ENCODE measurements around the gene OR2W1.

The OR2W1 gene

GRCh38 chr6:29045075-29045474 is at the start of gene OR2W1:
OR2W1 (minus strand) TSS chr6:29045175; CDS start chr6:29045175, 0 bp downstream.
- DNase-seq = no peak

GRCh38 chr6:29092957-29093356 is 48.0 kb upstream of the OR2W1 start:
- no peak for DNase-seq

- no peak for DNase-seq
Observed at GRCh38 chr6:29087213-29087612, 42.2 kb upstream of the OR2W1 start, which contains the start of gene OR2B3. OR2B3 (minus strand) TSS chr6:29087313; CDS start chr6:29087248, 65 bp downstream.

GRCh38 chr6:29082457-29082856 is 37.5 kb upstream of the OR2W1 start:
- no peak for DNase-seq

- no peak for DNase-seq
Observed at GRCh38 chr6:29081312-29081711, 36.3 kb upstream of the OR2W1 start.

- no peak for DNase-seq
Observed at GRCh38 chr6:29079203-29079602, 34.2 kb upstream of the OR2W1 start.

GRCh38 chr6:29071831-29072723 is 27.1 kb upstream of the OR2W1 start:
- DNase-seq = no peak

- DNase-seq = no peak
Observed at GRCh38 chr6:29051680-29052079, 6.7 kb upstream of the OR2W1 start.

GRCh38 chr6:29035951-29036350 is 9.0 kb downstream of the OR2W1 start:
- DNase-seq = no peak

- DNase-seq = no peak
Observed at GRCh38 chr6:29028821-29029220, 16.2 kb downstream of the OR2W1 start.

- no peak for DNase-seq
Observed at GRCh38 chr6:29025927-29026585, 18.9 kb downstream of the OR2W1 start.

- no peak for DNase-seq
Observed at GRCh38 chr6:29021434-29021833, 23.5 kb downstream of the OR2W1 start.

GRCh38 chr6:29019629-29020028 is 25.3 kb downstream of the OR2W1 start:
- no peak for DNase-seq

- no peak for DNase-seq
Observed at GRCh38 chr6:29017428-29017802, 27.6 kb downstream of the OR2W1 start.

GRCh38 chr6:29016559-29017427 is 28.2 kb downstream of the OR2W1 start:
- DNase-seq = peak; percentile 2

- DNase-seq = no peak
Observed at GRCh38 chr6:29014729-29015608, 30.0 kb downstream of the OR2W1 start.

- no peak for DNase-seq
Observed at GRCh38 chr6:29011276-29011734, 33.7 kb downstream of the OR2W1 start.

- DNase-seq = no peak
Observed at GRCh38 chr6:29009358-29009757, 35.6 kb downstream of the OR2W1 start.

- DNase-seq = no peak
Observed at GRCh38 chr6:29008089-29008488, 36.9 kb downstream of the OR2W1 start.

GRCh38 chr6:29005183-29005885 is 39.6 kb downstream of the OR2W1 start, which contains the start of gene ZNF311:
ZNF311 (minus strand) TSS chr6:29005315; CDS start chr6:29003954, 1,361 bp downstream.
- no peak for DNase-seq

- DNase-seq = no peak
Observed at GRCh38 chr6:28996844-28997510, 48.0 kb downstream of the OR2W1 start.

Measured in NCI-H187 treated with DMSO at 0.1 percent for 48 hours (cell line).